Measurements from ENCODE around the gene PLPP1.
A peak's percentile ranks its signal among the peaks of the same experiment; 100 is the strongest.

PLPP1 gene

GRCh38 chr5:55534436-55535198 is at the start of gene PLPP1:
PLPP1 (minus strand) TSS chr5:55534964; CDS start chr5:55534629, 335 bp downstream.
- peak; percentile 77 for DNase-seq

- DNase-seq = no peak
Measured at GRCh38 chr5:55583578-55583977, 48.8 kb upstream of the PLPP1 start.

GRCh38 chr5:55582256-55582655 is 47.5 kb upstream of the PLPP1 start:
- DNase-seq = peak; percentile 60

- no peak for DNase-seq
Measured at GRCh38 chr5:55580042-55580441, 45.3 kb upstream of the PLPP1 start.

- no peak for DNase-seq
Measured at GRCh38 chr5:55578771-55579170, 44.0 kb upstream of the PLPP1 start.

- DNase-seq = no peak
Measured at GRCh38 chr5:55577353-55578060, 42.7 kb upstream of the PLPP1 start.

- DNase-seq = no peak
Measured at GRCh38 chr5:55576661-55577060, 41.9 kb upstream of the PLPP1 start.

- peak; percentile 52 for DNase-seq
Measured at GRCh38 chr5:55575815-55576583, 41.2 kb upstream of the PLPP1 start.

- DNase-seq = no peak
Measured at GRCh38 chr5:55572600-55572999, 37.8 kb upstream of the PLPP1 start.

GRCh38 chr5:55572020-55572419 is 37.3 kb upstream of the PLPP1 start:
- no peak for DNase-seq

GRCh38 chr5:55570570-55570969 is 35.8 kb upstream of the PLPP1 start:
- DNase-seq = no peak

- DNase-seq = no peak
Measured at GRCh38 chr5:55570026-55570425, 35.3 kb upstream of the PLPP1 start.

GRCh38 chr5:55569513-55569865 is 34.7 kb upstream of the PLPP1 start:
- no peak for DNase-seq

- no peak for DNase-seq
Measured at GRCh38 chr5:55568654-55569512, 34.1 kb upstream of the PLPP1 start.

- DNase-seq = no peak
Measured at GRCh38 chr5:55564721-55565120, 30.0 kb upstream of the PLPP1 start.

- DNase-seq = no peak
Measured at GRCh38 chr5:55558484-55558883, 23.7 kb upstream of the PLPP1 start.

GRCh38 chr5:55557123-55557522 is 22.4 kb upstream of the PLPP1 start:
- DNase-seq = no peak

- no peak for DNase-seq
Measured at GRCh38 chr5:55554585-55555202, 19.9 kb upstream of the PLPP1 start.

- DNase-seq = no peak
Measured at GRCh38 chr5:55551904-55552303, 17.1 kb upstream of the PLPP1 start.

- DNase-seq = no peak
Measured at GRCh38 chr5:55551358-55551757, 16.6 kb upstream of the PLPP1 start.

GRCh38 chr5:55547781-55548180 is 13.0 kb upstream of the PLPP1 start:
- DNase-seq = no peak

- DNase-seq = no peak
Measured at GRCh38 chr5:55546947-55547346, 12.2 kb upstream of the PLPP1 start.

Measured in inflammatory macrophage treated with lipopolysaccharide for 4 hours (primary cell).